CD4-positive, alpha-beta T cell treated with Interleukin-15 for 4 hours (primary cell): ENCODE results near the gene HEPHL1.

ENCODE experiments used
- DNase-seq: peaks from one replicate; pipeline ENCODE4 v3.0.0-alpha.2; 2020; ENCODE audit warnings: low spot score

Gene HEPHL1

GRCh38 chr11:94025690-94026394, 4.7 kb downstream of the HEPHL1 start:
- no peak for DNase-seq

- no peak for DNase-seq
Observed at GRCh38 chr11:94027210-94027609, 6.1 kb downstream of the HEPHL1 start.

DNA sequence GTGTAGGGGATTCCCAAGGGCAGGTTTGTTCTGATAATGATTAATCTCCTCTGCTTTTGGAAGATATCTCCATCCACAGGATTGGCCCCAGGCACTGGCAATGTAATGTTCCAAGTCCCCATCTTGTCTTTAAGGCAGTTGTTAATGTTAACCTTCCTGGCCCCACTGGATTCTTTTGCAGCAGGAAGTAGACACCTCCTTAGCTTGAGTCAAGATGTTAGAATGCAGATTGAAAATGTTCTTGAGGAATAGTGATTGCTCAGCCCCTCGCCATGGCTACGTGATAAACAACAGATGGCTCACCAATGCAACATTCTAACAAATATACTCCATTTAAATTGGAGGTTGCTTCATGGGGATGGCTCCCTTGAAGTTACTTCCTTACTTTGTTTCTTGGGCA, 7.3 kb downstream of the HEPHL1 start:
- no peak for DNase-seq

- DNase-seq: no peak
Observed at GRCh38 chr11:94030059-94030458, 8.9 kb downstream of the HEPHL1 start.

- no peak for DNase-seq
Observed at GRCh38 chr11:94031625-94032024, 10.5 kb downstream of the HEPHL1 start.

DNA sequence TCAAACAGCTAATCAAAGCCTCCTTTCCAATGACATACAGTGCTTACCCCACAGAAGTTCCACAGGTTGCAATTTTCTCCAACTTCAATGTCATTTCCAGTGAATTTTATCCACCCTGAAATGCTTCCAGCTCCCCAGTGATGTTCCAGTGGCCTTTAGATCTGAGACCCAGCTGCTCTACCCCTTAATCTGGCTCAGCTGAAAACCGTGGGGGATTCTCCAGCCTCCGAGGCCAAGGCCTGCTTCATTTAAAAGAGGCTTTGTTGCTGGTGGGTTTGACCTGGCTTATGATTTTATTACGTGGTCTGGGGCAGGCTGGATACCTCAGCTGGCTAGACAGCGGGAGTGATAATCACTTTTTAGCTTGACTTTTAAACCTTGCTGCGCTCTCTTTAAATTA, 10.9 kb downstream of the HEPHL1 start:
- DNase-seq: no peak

- no peak for DNase-seq
Observed at GRCh38 chr11:94032725-94033124, 11.6 kb downstream of the HEPHL1 start.

- no peak for DNase-seq
Observed at GRCh38 chr11:94034207-94034606, 13.1 kb downstream of the HEPHL1 start.

DNA sequence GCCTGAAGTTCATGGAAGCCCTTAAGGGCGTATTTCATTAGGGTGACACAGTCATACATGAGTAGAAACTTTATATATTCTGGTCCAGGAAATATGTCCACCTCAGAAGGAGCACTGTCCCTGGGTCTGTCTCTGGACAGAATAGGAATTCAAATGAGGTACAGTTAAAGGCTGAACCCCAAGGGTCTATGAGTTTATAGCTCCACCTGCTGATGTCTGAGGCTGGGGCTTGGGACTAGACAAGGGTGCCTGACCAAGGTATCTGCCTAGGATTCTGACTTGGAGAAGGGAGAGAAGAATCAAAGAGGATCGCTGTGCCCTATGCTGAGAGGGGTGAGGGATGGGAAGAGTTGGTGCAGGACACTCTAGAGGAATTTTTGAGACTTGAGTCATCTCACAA, 14.9 kb downstream of the HEPHL1 start:
- DNase-seq: no peak

DNA sequence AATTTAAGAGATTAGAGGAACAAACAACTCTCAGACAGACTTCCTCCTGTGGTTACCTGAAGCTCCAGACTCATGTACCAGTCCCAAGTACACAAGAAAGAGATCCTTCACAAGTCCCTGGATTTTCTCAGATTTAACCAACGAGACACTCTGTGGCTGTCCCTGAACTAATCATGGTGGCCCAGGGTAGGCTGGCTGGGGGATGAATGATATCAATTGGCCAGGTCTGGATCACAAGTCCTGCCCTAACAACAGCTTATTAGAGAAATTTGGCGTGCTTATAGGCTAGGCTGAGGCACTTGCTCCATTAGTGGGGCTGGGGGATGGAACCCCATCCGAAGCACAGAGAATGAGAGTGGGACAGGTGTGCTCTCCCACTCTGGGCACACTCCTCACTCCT, 22.1 kb downstream of the HEPHL1 start:
- DNase-seq: no peak

DNA sequence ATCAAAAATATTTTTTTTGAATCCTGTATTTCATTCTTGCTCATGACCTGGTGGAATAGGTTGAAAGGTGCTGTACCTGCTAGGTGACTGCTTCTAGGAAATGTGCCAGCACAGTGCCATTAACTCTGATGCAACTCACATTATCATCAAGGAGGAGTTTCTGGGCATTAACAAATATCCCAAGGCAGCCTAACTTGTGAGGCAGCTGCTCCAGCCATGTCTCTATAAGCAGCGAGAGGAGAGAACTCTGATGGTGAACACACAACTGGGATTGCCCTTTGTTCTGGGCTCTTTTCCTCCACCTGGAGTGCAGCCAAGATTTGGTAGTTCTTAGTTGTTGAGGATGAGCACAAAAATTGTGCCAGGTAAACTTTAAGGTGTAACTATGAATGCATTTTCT, 25.6 kb downstream of the HEPHL1 start:
- no peak for DNase-seq

GRCh38 chr11:94048032-94048709, 27.0 kb downstream of the HEPHL1 start:
- no peak for DNase-seq

GRCh38 chr11:94049351-94049750, 28.2 kb downstream of the HEPHL1 start:
- no peak for DNase-seq

DNA sequence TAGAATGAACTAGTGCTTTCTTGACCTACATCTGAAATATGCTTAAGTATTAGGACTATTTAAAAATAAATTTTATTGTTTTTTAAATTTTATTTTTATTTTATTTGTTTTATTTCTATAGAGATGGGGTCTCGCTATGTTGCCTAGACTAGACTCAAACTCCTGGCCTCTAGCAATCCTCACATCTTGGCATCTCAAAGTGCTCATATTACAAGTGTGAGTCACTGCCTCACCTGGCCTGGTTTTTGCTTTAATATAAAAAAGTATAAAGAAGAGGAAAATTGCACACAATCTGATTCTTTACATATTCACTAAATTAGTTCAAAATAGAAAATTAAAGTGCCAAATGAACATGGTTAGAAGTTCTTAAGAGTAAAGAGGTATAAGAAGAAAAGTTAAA, 37.5 kb downstream of the HEPHL1 start:
- no peak for DNase-seq

DNA sequence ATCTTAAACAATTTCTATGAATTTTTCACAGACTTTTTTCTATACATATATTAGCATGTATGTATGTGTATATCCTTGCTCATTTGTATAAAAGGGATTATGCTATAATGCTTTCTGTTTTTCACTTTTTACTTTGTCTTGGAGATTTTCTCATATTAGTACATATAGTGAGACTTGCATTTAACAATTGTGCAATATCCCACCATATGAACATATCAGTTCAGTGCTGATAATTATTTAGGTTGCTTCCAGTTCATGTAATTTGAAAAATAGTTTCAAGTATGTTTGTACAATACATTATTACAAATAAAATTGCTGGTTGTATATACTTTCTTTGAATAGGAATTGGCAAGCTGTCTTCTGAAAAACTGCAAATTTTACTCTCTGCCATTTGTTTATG, 37.9 kb downstream of the HEPHL1 start:
- no peak for DNase-seq

DNA sequence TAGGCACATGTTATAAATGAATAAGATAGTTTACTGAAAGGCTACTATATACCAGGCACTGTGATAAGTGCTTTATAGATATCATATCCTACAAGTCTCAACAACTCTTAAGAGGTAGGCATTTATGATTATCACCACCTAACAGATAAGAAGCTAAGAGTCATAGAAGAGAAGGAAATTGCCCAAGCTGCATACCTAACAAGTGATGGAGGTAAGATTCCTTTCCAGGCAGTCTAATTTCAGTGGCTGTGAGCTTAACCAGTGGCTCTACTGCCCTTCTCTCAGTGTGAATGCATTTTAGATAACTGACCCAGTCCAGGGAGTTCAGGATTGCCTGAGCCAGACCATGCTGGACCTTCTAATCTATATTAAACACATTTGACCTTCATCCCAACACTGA, 39.2 kb downstream of the HEPHL1 start:
- DNase-seq: no peak

- DNase-seq: no peak
Observed at GRCh38 chr11:94062360-94062759, 41.2 kb downstream of the HEPHL1 start.

- no peak for DNase-seq
Observed at GRCh38 chr11:94066901-94067429, 45.8 kb downstream of the HEPHL1 start.

- no peak for DNase-seq
Observed at GRCh38 chr11:94068764-94069163, 47.6 kb downstream of the HEPHL1 start.

GRCh38 chr11:94077552-94078293, 56.6 kb downstream of the HEPHL1 start:
- DNase-seq: no peak

DNA sequence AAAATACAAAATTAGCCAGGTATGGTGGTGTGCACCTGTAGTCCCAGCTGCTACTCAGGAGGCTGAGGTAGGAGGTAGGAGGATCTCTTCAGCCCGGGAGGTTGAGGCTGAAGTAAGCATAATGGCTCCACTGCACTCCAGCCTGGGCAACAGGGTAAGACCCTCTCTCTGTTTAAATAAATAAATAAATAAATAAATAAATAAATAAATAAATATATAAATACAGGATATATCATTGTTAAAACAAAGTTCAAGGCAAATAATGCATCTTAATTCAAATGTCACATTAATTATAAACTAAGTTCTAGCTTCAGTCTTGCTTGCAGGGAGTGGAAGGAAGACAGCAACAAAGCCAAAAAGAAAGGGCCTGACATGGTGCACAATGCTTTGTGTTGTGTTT, 63.0 kb downstream of the HEPHL1 start:
- DNase-seq: no peak

DNA sequence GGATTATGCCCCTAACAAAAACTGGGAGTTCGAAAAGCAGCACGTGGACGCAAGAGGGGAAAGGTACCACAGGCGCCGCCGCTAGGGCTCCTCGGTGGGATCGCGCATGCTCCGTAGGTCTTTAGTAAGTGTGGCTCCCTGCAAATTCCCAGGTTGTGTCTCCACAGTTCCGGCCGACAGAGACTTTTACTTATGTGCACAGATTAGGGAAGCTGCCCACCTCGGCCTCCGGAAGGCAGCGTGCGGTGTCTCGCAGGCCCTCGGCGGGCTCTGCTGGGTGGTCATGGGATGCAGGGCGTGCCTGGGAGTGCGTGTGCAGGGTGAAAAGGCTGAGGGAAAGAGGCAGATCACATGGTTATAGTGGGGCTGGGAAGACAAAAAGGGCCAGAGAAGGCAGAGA, 67.8 kb downstream of the HEPHL1 start:
- DNase-seq: no peak

DNA sequence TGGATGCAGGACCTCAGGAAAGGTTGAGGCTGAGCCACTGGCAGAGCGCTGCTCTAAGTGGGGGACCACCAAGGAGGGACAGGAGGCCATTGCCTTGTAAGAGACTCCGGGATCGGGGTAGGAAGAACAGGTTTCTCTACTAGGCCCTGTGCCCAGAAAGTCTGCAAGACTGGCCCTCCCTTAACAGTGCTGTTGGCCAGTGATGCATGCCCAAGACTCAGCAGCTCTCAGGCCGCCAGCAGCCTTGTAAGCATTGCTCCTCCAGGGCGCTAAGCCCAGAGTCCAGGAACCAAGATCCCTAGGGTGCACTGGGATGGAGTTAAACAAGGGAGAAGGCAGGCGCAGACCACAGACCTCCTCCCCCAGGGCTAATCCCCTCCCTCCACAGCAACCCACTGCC, 68.2 kb downstream of the HEPHL1 start:
- no peak for DNase-seq
